Spleen (tissue), 11 donors: ENCODE measurements around the gene DHTKD1. TPM values are rescaled to one million over a fixed set of nuclear protein-coding genes. Genes with fewer than 3 reads are reported as not detected.

Experiments used
- DNase-seq: peaks from one replicate; pipeline ENCODE4 v3.0.0-alpha.2; 2020
- H3K27ac ChIP-seq, 8 donors: fragments of 200-600 bp; sonication (generic) in 7 of 8; 1 replicate in 4 of 8; 2 replicates in 4 of 8; pipeline versions ENCODE4 v1.5.0 to v1.8.0; 2016 to 2021; ENCODE audit warnings: inconsistent platforms in 4 of 8, mild to moderate bottlenecking in 4 of 8, moderate library complexity in 1 of 8
- H3K27me3 ChIP-seq, 7 donors: fragments of 200-600 bp; sonication (generic) in 6 of 7; replicated peaks in 1 of 7; 1 replicate in 4 of 7; 2 replicates in 3 of 7; pipeline versions ENCODE4 v1.5.0 to v1.8.0; 2016 to 2021; ENCODE audit warnings: inconsistent platforms in 3 of 7, mild to moderate bottlenecking in 1 of 7
- H3K36me3 ChIP-seq, 6 donors: fragments of 200-600 bp; sonication (generic) in 5 of 6; 1 replicate in 4 of 6; 2 replicates in 2 of 6; pipeline versions ENCODE4 v1.5.0 to v1.8.0; 2016 to 2021; ENCODE audit warnings: inconsistent platforms in 2 of 6
- H3K4me1 ChIP-seq, 6 donors: fragments of 200-600 bp; sonication (generic) in 5 of 6; 1 replicate in 3 of 6; 2 replicates in 3 of 6; pipeline versions ENCODE4 v1.5.0 to v1.8.0; 2016 to 2021; ENCODE audit warnings: inconsistent platforms in 3 of 6
- H3K4me3 ChIP-seq, 8 donors: fragments of 200-600 bp; sonication (generic) in 7 of 8; 1 replicate in 4 of 8; 2 replicates in 4 of 8; pipeline versions ENCODE4 v1.5.0 to v1.8.0; 2016 to 2021; ENCODE audit warnings: inconsistent platforms in 4 of 8, mild to moderate bottlenecking in 4 of 8, moderate library complexity in 2 of 8
- H3K9me3 ChIP-seq, 8 donors: fragments of 200-600 bp; sonication (generic) in 7 of 8; 1 replicate in 4 of 8; 2 replicates in 4 of 8; pipeline versions ENCODE4 v1.5.0 to v1.8.0; 2016 to 2021; ENCODE audit warnings: inconsistent platforms in 4 of 8
- CTCF ChIP-seq, 11 experiments: fragments of 200-600 bp in 7 of 11; fragments of 450-650 bp in 4 of 11; sonication (generic) in 4 of 11; IDR thresholded peaks in 8 of 11; conservative IDR thresholded peaks in 3 of 11; 1 replicate in 7 of 11; 2 replicates in 4 of 11; pipeline versions ENCODE4 v1.4.0 to v1.8.0; 2016 to 2021; ENCODE audit warnings: antibody characterized with exemption in 11 of 11, inconsistent platforms in 4 of 11, mild to moderate bottlenecking in 1 of 11
- POLR2A ChIP-seq, 3 donors: fragments of 450-650 bp; IDR thresholded peaks; one replicate each; pipeline ENCODE4 v1.5.1; 2017; ENCODE audit warnings: antibody characterized with exemption in 3 of 3, mild to moderate bottlenecking in 1 of 3
- POLR2AphosphoS5 ChIP-seq, 3 donors: sonication (generic); formaldehyde crosslinking; IDR thresholded peaks; one replicate each; pipeline ENCODE4 v1.5.1; 2017; ENCODE audit warnings: antibody characterized with exemption in 3 of 3
- WGBS, 5 donors: extraction: QIAGEN DNeasy Blood & Tissue Kit in 3 of 5; methylation state at CpG; one replicate each; pipeline versions ENCODE4 v1.1.5 to v1.1.7; 2013 to 2018; 5-methylcytosine and 5-hydroxymethylcytosine counted together
- intact Hi-C: fragments of 100-400 bp; cut with DNase I; formaldehyde crosslinking; loops from one replicate; pipeline ENCODE4 v1.15.0; 2023; ENCODE audit warnings: low total_unique reads
- polyA plus RNA-seq, 3 donors: library from polyadenylated mRNA; stranded (reverse); fragments of 200-250 nt; gene quantifications; one replicate each; pipeline ENCODE4 v1.2.1, GENCODE V29; 2013
- total RNA-seq, 7 donors: library from RNA; depleted of rRNA in 3 of 7; stranded (reverse); fragments of >200 nt in 3 of 7; fragmentation: NEBNext Ultra II Directional in 4 of 7; extraction: Animal tissue kit (Norgen Biotek cat#: 25700) in 4 of 7; gene quantifications; one replicate each; pipeline versions ENCODE4 v1.1.0 to v1.2.1, GENCODE V29; 2016 to 2021
- donor health status: healthy with polysubstance abuse.
- donor health status: DM: no; HTN: no; CAD: no; lungs with moderate emphysema.
- donor health status: DM: no; HTN: no; CAD: no.
- donor health status: Bipolar disorder and iron deficiency.
- donor health status: healthy.
- donor health status: DM: no; HTN: no; CAD: no.
- donor health status: DM: yes; HTN: yes; CAD: no.

The DHTKD1 gene
- total and polyA plus RNA-seq, 10 donors = 7.4 to 36.6 (median 27.6) TPM

DNA sequence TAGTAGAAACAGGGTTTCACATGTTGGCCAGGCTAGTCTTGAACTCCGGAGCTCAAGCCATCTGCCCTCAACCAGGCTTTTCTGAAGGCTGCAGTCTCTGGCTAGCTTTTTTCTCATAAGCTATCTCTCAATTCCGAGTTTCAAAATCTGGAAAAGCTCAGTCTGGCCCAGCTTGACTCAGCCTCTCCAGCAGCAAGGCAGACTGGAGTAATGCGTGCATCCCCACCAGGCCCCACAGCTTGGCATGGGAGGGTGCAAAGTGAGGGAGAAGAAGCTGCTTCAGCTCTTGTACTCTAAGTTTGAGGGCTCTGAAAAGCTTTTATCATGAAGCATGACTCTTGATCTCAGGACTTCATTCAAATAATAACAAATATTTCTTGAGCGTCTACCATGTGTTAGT is 4.8 kb downstream of the DHTKD1 start:
- Histone ChIP-seq H3K36me3 (peaks cover 0 to 26% (median 0%) of the 10 kb centered on the region in 6 donors), H3K27me3 (no peaks in the 10 kb centered on the region), H3K9me3 (no peaks in the 10 kb centered on the region), H3K4me3 (no peak overlapping the region), H3K4me1 (peaks cover 11 to 89% (median 38%) of the 10 kb centered on the region in 6 donors), H3K27ac (peak overlapping the region in 3 of 8 donors; percentile 22 to 84 (median 36))
- WGBS, 5 donors = 86 to 93% (median 91%) methylated on average over 4 of the region's 4 CpGs
- intact Hi-C loops = no loop called here
- no peak for DNase-seq
- TF ChIP-seq POLR2A (IDR thresholded peaks at IDR 0.05) = no peak
- TF ChIP-seq CTCF (IDR thresholded peaks at IDR 0.05 in 8 of 11, conservative IDR thresholded peaks at IDR 0.05 in 3 of 11) = no peak
- no peak for TF ChIP-seq POLR2AphosphoS5 (IDR thresholded peaks at IDR 0.05)

GRCh38 chr10:12077580-12078180 is 8.9 kb downstream of the DHTKD1 start:
- H3K4me1 ChIP-seq = peaks cover 0 to 62% (median 21%) of the 10 kb centered on the region in 6 donors
- H3K27me3 ChIP-seq = no peaks in the 10 kb centered on the region
- TF ChIP-seq POLR2AphosphoS5 (IDR thresholded peaks at IDR 0.05) = peak in 1 of 3 donors; percentile 40
- TF ChIP-seq CTCF (IDR thresholded peaks at IDR 0.05 in 8 of 11, conservative IDR thresholded peaks at IDR 0.05 in 3 of 11) = no peak
- 55 to 69% (median 64%) methylated on average over 9 of the region's 9 CpGs for WGBS, 5 donors
- H3K36me3 ChIP-seq = peaks cover 0 to 53% (median 6%) of the 10 kb centered on the region in 6 donors
- DNase-seq = no peak
- H3K27ac ChIP-seq = peak overlapping the region in 7 of 8 donors; percentile 16 to 82 (median 64)
- no peak overlapping the region for H3K4me3 ChIP-seq
- intact Hi-C loops = no loop called here
- H3K9me3 ChIP-seq = no peaks in the 10 kb centered on the region

GRCh38 chr10:12081470-12081869 is 12.7 kb downstream of the DHTKD1 start:
- Histone ChIP-seq H3K4me3 (no peak overlapping the region), H3K27ac (no peak overlapping the region), H3K27me3 (no peaks in the 10 kb centered on the region), H3K9me3 (no peaks in the 10 kb centered on the region), H3K36me3 (peaks cover 0 to 80% (median 27%) of the 10 kb centered on the region in 6 donors), H3K4me1 (peaks cover 0 to 45% (median 19%) of the 10 kb centered on the region in 6 donors)
- no peak for DNase-seq
- intact Hi-C loops = no loop called here
- 84 to 98% (median 94%) methylated on average over 7 to 8 of the region's 8 CpGs for WGBS, 5 donors
- TF ChIP-seq CTCF (IDR thresholded peaks at IDR 0.05 in 8 of 11, conservative IDR thresholded peaks at IDR 0.05 in 3 of 11) (no peak), POLR2AphosphoS5 (IDR thresholded peaks at IDR 0.05) (no peak), POLR2A (IDR thresholded peaks at IDR 0.05) (no peak)

GRCh38 chr10:12081879-12082557 is 13.3 kb downstream of the DHTKD1 start:
- WGBS, 5 donors = 76 to 93% (median 91%) methylated on average over 6 of the region's 6 CpGs
- DNase-seq = no peak
- peaks cover 0 to 86% (median 32%) of the 10 kb centered on the region in 6 donors for H3K36me3 ChIP-seq
- peaks cover 0 to 43% (median 18%) of the 10 kb centered on the region in 6 donors for H3K4me1 ChIP-seq
- H3K9me3 ChIP-seq = no peaks in the 10 kb centered on the region
- H3K4me3 ChIP-seq = no peak overlapping the region
- intact Hi-C loops = no loop called here
- TF ChIP-seq POLR2A (IDR thresholded peaks at IDR 0.05) (no peak), CTCF (IDR thresholded peaks at IDR 0.05 in 8 of 11, conservative IDR thresholded peaks at IDR 0.05 in 3 of 11) (no peak), POLR2AphosphoS5 (IDR thresholded peaks at IDR 0.05) (no peak)
- no peak overlapping the region for H3K27ac ChIP-seq
- H3K27me3 ChIP-seq = no peaks in the 10 kb centered on the region
